Iris pigment epithelial cell (primary cell): ENCODE data around the gene BLOC1S6.
A peak's percentile ranks its signal among the peaks of the same experiment; 100 is the strongest.

Experiments
- DNase-seq: peaks from one replicate; pipeline ENCODE4 v3.0.0-alpha.2; 2011; ENCODE audit warnings: low read depth

Gene BLOC1S6

GRCh38 chr15:45587095-45587862, at the start of gene BLOC1S6:
TSS of gene BLOC1S6 (plus strand) at chr15:45587379. CDS start at chr15:45587444, 65 bp downstream.
- peak; percentile 94 for DNase-seq

- no peak for DNase-seq
These were observed 47.5 kb upstream of the BLOC1S6 start for GRCh38 chr15:45539680-45540079.

GRCh38 chr15:45540531-45540930, 46.6 kb upstream of the BLOC1S6 start:
- no peak for DNase-seq

- DNase-seq = no peak
These were observed 44.1 kb upstream of the BLOC1S6 start for GRCh38 chr15:45543051-45543450.

GRCh38 chr15:45544266-45545023, 42.7 kb upstream of the BLOC1S6 start:
- no peak for DNase-seq

- no peak for DNase-seq
These were observed 40.4 kb upstream of the BLOC1S6 start for GRCh38 chr15:45546789-45547188.

GRCh38 chr15:45548753-45549520, 38.2 kb upstream of the BLOC1S6 start:
- DNase-seq = no peak

- DNase-seq = peak; percentile 40
These were observed 37.5 kb upstream of the BLOC1S6 start for GRCh38 chr15:45549541-45550220.

- peak; percentile 42 for DNase-seq
These were observed 36.7 kb upstream of the BLOC1S6 start for GRCh38 chr15:45550436-45550835.

- DNase-seq = no peak
These were observed 35.5 kb upstream of the BLOC1S6 start for GRCh38 chr15:45551676-45552075.

GRCh38 chr15:45555934-45556608, 31.1 kb upstream of the BLOC1S6 start:
- no peak for DNase-seq

GRCh38 chr15:45572617-45573016, 14.6 kb upstream of the BLOC1S6 start:
- DNase-seq = no peak

GRCh38 chr15:45573961-45574629, 13.1 kb upstream of the BLOC1S6 start:
- DNase-seq = no peak

- DNase-seq = no peak
These were observed 5.3 kb upstream of the BLOC1S6 start for GRCh38 chr15:45581919-45582318.

GRCh38 chr15:45583731-45584639, 3.2 kb upstream of the BLOC1S6 start:
- no peak for DNase-seq

GRCh38 chr15:45585069-45585791, 1.9 kb upstream of the BLOC1S6 start:
- no peak for DNase-seq

GRCh38 chr15:45586125-45586524, 1.1 kb upstream of the BLOC1S6 start:
- no peak for DNase-seq

GRCh38 chr15:45586601-45587094, 531 bp upstream of the BLOC1S6 start:
- DNase-seq = peak; percentile 5

GRCh38 chr15:45587863-45588170, 638 bp downstream of the BLOC1S6 start:
- DNase-seq = no peak
